Naive thymus-derived CD4-positive, alpha-beta T cell (primary cell): Measurements from ENCODE around the gene SLC39A1. TPM values are rescaled to one million over a fixed set of nuclear protein-coding genes. Genes with fewer than 3 reads are reported as not detected.
A peak's percentile ranks its signal among the peaks of the same experiment; 100 is the strongest.

Experiments used
- ATAC-seq: fragments of 150-1000 bp; cut with Tn5 transposase; 2 replicates; pipeline ENCODE4 v1.10.0; 2021; ENCODE audit warnings: mild to moderate bottlenecking, moderate library complexity
- CTCF ChIA-PET: fragments of 350-600 bp; sonication (Branson Sonifier 250); formaldehyde crosslinking; loops from one replicate; lab custom pipeline; 2021; ENCODE audit warnings: antibody characterized with exemption; lab: Charles Lee
- POLR2A ChIA-PET: fragments of 350-600 bp; sonication (Branson Sonifier 250); formaldehyde crosslinking; loops from one replicate; lab custom pipeline; 2021; ENCODE audit warnings: antibody characterized with exemption, inconsistent platforms; lab: Charles Lee
- DNase-seq, 9 donors: peaks; one replicate each; pipeline versions ENCODE4 v3.0.0 to v3.0.0-alpha.2; 2020 to 2022; ENCODE audit warnings: mixed read lengths in 1 of 9
- H3K27ac ChIP-seq: one replicate; pipeline ENCODE4 v1.7.0; 2013; ENCODE audit warnings: mild to moderate bottlenecking, low read depth, low read length, moderate library complexity
- H3K27me3 ChIP-seq, 2 donors: one replicate each; pipeline ENCODE4 v1.7.0; 2013; ENCODE audit warnings: low read length in 2 of 2, mild to moderate bottlenecking in 2 of 2, moderate library complexity in 2 of 2; ENCODE audit not compliant: control insufficient read depth in 2 of 2, insufficient read depth in 2 of 2
- H3K36me3 ChIP-seq, 3 experiments: 1 replicate in 2 of 3; 2 replicates in 1 of 3; pipeline ENCODE4 v1.7.0; 2013; ENCODE audit warnings: low read length in 3 of 3, mild to moderate bottlenecking in 3 of 3, moderate library complexity in 1 of 3; ENCODE audit not compliant: insufficient read depth in 3 of 3, control insufficient read depth in 2 of 3
- H3K4me1 ChIP-seq, 2 donors: one replicate each; pipeline ENCODE4 v1.7.0; 2013; ENCODE audit warnings: low read length in 2 of 2, mild to moderate bottlenecking in 2 of 2, moderate library complexity in 1 of 2; ENCODE audit not compliant: control insufficient read depth in 2 of 2, insufficient read depth in 2 of 2
- H3K4me3 ChIP-seq: 2 replicates; pipeline ENCODE4 v1.7.0; 2013; ENCODE audit warnings: mild to moderate bottlenecking, low read length
- H3K9me3 ChIP-seq, 3 experiments: 1 replicate in 2 of 3; 2 replicates in 1 of 3; pipeline ENCODE4 v1.7.0; 2013; ENCODE audit warnings: low read length in 3 of 3; ENCODE audit not compliant: control insufficient read depth in 2 of 3
- H3K27ac Mint-ChIP-seq, 9 donors: one replicate each; pipeline ENCODE4 v1.8.0; 2020 to 2022; ENCODE audit warnings: mixed read lengths in 9 of 9, mild to moderate bottlenecking in 8 of 9, moderate library complexity in 5 of 9, inconsistent platforms in 2 of 9
- H3K27me3 Mint-ChIP-seq, 5 donors: one replicate each; pipeline ENCODE4 v1.8.0; 2021 to 2022; ENCODE audit warnings: mixed read lengths in 5 of 5, mild to moderate bottlenecking in 1 of 5
- H3K36me3 Mint-ChIP-seq, 5 donors: one replicate each; pipeline ENCODE4 v1.8.0; 2020 to 2022; ENCODE audit warnings: mixed read lengths in 5 of 5, mild to moderate bottlenecking in 3 of 5, inconsistent platforms in 1 of 5
- H3K4me1 Mint-ChIP-seq, 7 donors: one replicate each; pipeline ENCODE4 v1.8.0; 2020 to 2022; ENCODE audit warnings: mixed read lengths in 7 of 7, mild to moderate bottlenecking in 3 of 7, inconsistent platforms in 1 of 7
- H3K4me3 Mint-ChIP-seq, 10 donors: one replicate each; pipeline ENCODE4 v1.8.0; 2020 to 2022; ENCODE audit warnings: mild to moderate bottlenecking in 10 of 10, mixed read lengths in 10 of 10, moderate library complexity in 6 of 10, inconsistent platforms in 2 of 10
- H3K9me3 Mint-ChIP-seq, 11 donors: one replicate each; pipeline ENCODE4 v1.8.0; 2020 to 2022; ENCODE audit warnings: mixed read lengths in 11 of 11, mild to moderate bottlenecking in 4 of 11, inconsistent platforms in 1 of 11, moderate library complexity in 1 of 11
- intact Hi-C, 2 donors: fragments of 100-400 bp; cut with micrococcal nuclease; formaldehyde crosslinking; loops; one replicate each; pipeline ENCODE4 v1.15.1; 2023
- polyA plus RNA-seq, 2 donors: library from polyadenylated mRNA; unstranded; fragments of 300-500 nt; fragmentation: Illumina TruSeq; gene quantifications; one replicate each; pipeline ENCODE4 v1.2.3, GENCODE V29; 2021
- total RNA-seq, 6 experiments: library from RNA in 5 of 6; stranded (reverse) in 5 of 6; gene quantifications; 1 replicate in 5 of 6; 2 replicates in 1 of 6; pipeline ENCODE4 v1.2.3 and lab custom pipeline; 2021 to 2026

SLC39A1 gene
- total and polyA plus RNA-seq, 7 experiments from 2014 or later = 14.4 to 53.2 (median 22.3) TPM

GRCh38 chr1:153995640-153996039 lies 32.3 kb upstream of the SLC39A1 start:
- ChIA-PET CTCF (interaction anchor here (0.7 kb wide), 1 partner anchor 1943 kb away, joined by 3 read pairs; no protein-coding TSS in a partner anchor), POLR2A (interaction anchor here (0.6 to 1.1 kb wide), 4 partner anchors 18 to 269 kb away, joined by 3 to 4 read pairs (median 4); partner anchors contain the start of gene JTB)
- H3K4me3 Mint-ChIP-seq = peak overlapping the region in 1 of 10 donors; percentile 51
- Histone ChIP-seq H3K4me3 (no peak overlapping the region), H3K27me3 (no peaks in the 10 kb centered on the region), H3K36me3 (peaks cover 7 to 42% (median 29%) of the 10 kb centered on the region in 3 experiments), H3K27ac (no peak overlapping the region), H3K9me3 (no peaks in the 10 kb centered on the region), H3K4me1 (peaks cover 18 to 27% of the 10 kb centered on the region in 2 donors)
- H3K27me3 Mint-ChIP-seq = peaks cover 0 to under 1% (median 0%) of the 10 kb centered on the region in 5 donors
- H3K36me3 Mint-ChIP-seq = peaks cover 10 to 34% (median 29%) of the 10 kb centered on the region in 5 donors
- peaks cover 15 to 43% (median 26%) of the 10 kb centered on the region in 7 donors for H3K4me1 Mint-ChIP-seq
- no peak for DNase-seq
- no peak for ATAC-seq
- peak overlapping the region in 5 of 9 donors; percentile 45 to 84 (median 71) for H3K27ac Mint-ChIP-seq
- intact Hi-C loops = loop anchor here in 1 of 2 donors (10.0 kb wide), 1 partner anchor 461 kb away; the partner anchor contains the start of gene S100A6
- peaks cover 0 to 6% (median 0%) of the 10 kb centered on the region in 11 donors for H3K9me3 Mint-ChIP-seq

DNA sequence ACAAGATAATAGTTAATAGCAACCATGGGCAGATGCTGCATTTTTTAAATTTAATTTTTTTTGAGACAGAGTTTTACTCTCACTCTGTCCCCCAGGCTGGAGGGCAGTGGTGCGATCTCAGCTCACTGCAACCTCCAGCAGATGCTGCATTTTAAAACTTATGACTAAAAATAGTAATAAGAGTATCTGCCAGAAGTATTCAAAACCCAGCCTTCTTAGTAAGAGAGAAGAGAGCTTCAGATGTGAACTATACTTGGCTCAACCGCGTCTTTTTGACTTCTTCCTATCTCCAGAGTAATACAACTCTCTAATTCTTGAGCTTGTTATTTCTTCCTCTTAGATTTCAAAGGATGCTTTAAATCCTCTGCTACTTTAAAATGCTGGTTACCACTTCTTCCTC lies 31.9 kb upstream of the SLC39A1 start:
- Histone ChIP-seq H3K9me3 (no peaks in the 10 kb centered on the region), H3K27me3 (no peaks in the 10 kb centered on the region), H3K36me3 (peaks cover 7 to 43% (median 29%) of the 10 kb centered on the region in 3 experiments), H3K4me1 (peaks cover 18 to 28% of the 10 kb centered on the region in 2 donors), H3K27ac (no peak overlapping the region), H3K4me3 (no peak overlapping the region)
- Mint-ChIP-seq H3K36me3 (peaks cover 10 to 34% (median 31%) of the 10 kb centered on the region in 5 donors), H3K4me1 (peaks cover 18 to 47% (median 30%) of the 10 kb centered on the region in 7 donors), H3K4me3 (peak overlapping the region in 1 of 10 donors; percentile 51), H3K27ac (peak overlapping the region in 6 of 9 donors; percentile 45 to 84 (median 58)), H3K9me3 (peaks cover 0 to 8% (median 0%) of the 10 kb centered on the region in 11 donors), H3K27me3 (peaks cover 0 to 2% (median 0%) of the 10 kb centered on the region in 5 donors)
- DNase-seq (no peak), ATAC-seq (no peak)
- ChIA-PET POLR2A (interaction anchor here (0.6 to 1.1 kb wide), 4 partner anchors 18 to 269 kb away, joined by 3 to 4 read pairs (median 4); partner anchors contain the start of gene JTB), CTCF (no interaction called here)
- intact Hi-C loops = loop anchor here in 1 of 2 donors (10.0 kb wide), 1 partner anchor 460 kb away; the partner anchor contains the start of gene S100A6

- Mint-ChIP-seq H3K4me3 (peak overlapping the region; percentile 83 to 99 (median 96)), H3K27ac (peak overlapping the region; percentile 92 to 100 (median 99)), H3K27me3 (peaks cover 0 to 2% (median 0%) of the 10 kb centered on the region in 5 donors), H3K9me3 (peaks cover 0 to 10% (median 0%) of the 10 kb centered on the region in 11 donors), H3K4me1 (peaks cover 25 to 54% (median 39%) of the 10 kb centered on the region in 7 donors), H3K36me3 (peaks cover 10 to 34% (median 31%) of the 10 kb centered on the region in 5 donors)
- Histone ChIP-seq H3K4me1 (peaks cover 21 to 34% of the 10 kb centered on the region in 2 donors), H3K27me3 (no peaks in the 10 kb centered on the region), H3K27ac (peak overlapping the region; percentile 99), H3K4me3 (peak overlapping the region; percentile 82), H3K9me3 (no peaks in the 10 kb centered on the region), H3K36me3 (peaks cover 7 to 43% (median 29%) of the 10 kb centered on the region in 3 experiments)
- ChIA-PET POLR2A (interaction anchor here (0.6 to 10.4 kb wide), 25 partner anchors 9 to 452 kb away, joined by 3 to 157 read pairs (median 12); partner anchors contain the start of genes CHTOP, CREB3L4, CRTC2 and DENND4B), CTCF (interaction anchor here (0.6 to 8.0 kb wide), 4 partner anchors 15 to 273 kb away, joined by 3 to 84 read pairs (median 4); no protein-coding TSS in a partner anchor)
- intact Hi-C loops = loop anchor here (2.0 to 10.0 kb wide), 5 partner anchors 33 to 457 kb away; partner anchors contain the start of genes ATP8B2 (in 1 of the 2), CRTC2 (in 1 of the 2), ILF2 (in 1 of the 2) and NUP210L (in 1 of the 2)
- no peak for ATAC-seq
- DNase-seq = no peak
Observed at GRCh38 chr1:153991806-153992205, 28.5 kb upstream of the SLC39A1 start.

DNA sequence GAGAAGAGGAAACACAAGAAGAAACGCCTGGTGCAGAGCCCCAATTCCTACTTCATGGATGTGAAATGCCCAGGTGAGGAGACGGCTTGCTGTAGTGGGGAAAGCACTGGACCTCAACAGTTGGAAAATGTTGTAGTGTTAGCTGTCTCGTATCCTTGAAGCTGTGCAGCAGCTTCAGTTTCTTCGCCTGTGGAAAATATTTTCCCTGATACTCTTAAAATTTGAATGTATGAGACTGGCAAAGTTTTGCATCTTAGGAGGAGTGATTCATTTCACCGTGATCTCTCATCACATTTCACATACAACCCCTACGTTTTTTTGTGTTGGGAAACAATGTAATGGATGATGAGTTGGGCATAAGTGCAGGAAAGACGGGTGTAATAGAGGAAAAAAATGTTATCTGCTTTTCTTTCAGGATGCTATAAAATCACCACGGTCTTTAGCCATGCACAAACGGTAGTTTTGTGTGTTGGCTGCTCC lies 27.9 kb upstream of the SLC39A1 start:
- peaks cover 0 to 10% (median 0%) of the 10 kb centered on the region in 11 donors for H3K9me3 Mint-ChIP-seq
- peaks cover 7 to 43% (median 29%) of the 10 kb centered on the region in 3 experiments for H3K36me3 ChIP-seq
- H3K27me3 Mint-ChIP-seq = peaks cover 0 to 4% (median 2%) of the 10 kb centered on the region in 5 donors
- H3K4me3 Mint-ChIP-seq = peak overlapping the region; percentile 83 to 99 (median 96)
- H3K9me3 ChIP-seq = no peaks in the 10 kb centered on the region
- H3K27ac Mint-ChIP-seq = peak overlapping the region; percentile 92 to 100 (median 99)
- DNase-seq (no peak), ATAC-seq (no peak)
- peak overlapping the region; percentile 82 for H3K4me3 ChIP-seq
- intact Hi-C loops = loop anchor here (2.0 to 10.0 kb wide), 5 partner anchors 32 to 456 kb away; partner anchors contain the start of genes ATP8B2 (in 1 of the 2), CRTC2 (in 1 of the 2), ILF2 (in 1 of the 2) and NUP210L (in 1 of the 2)
- H3K27me3 ChIP-seq = no peaks in the 10 kb centered on the region
- ChIA-PET CTCF (interaction anchor here (0.6 to 8.0 kb wide), 7 partner anchors 26 to 273 kb away, joined by 3 to 84 read pairs (median 3); partner anchors contain the start of gene NUP210L), POLR2A (interaction anchor here (0.5 to 10.4 kb wide), 45 partner anchors 10 to 451 kb away, joined by 3 to 157 read pairs (median 7); partner anchors contain the start of genes ATP8B2, CHTOP, CREB3L4 and CRTC2)
- H3K4me1 Mint-ChIP-seq = peaks cover 29 to 60% (median 44%) of the 10 kb centered on the region in 7 donors
- H3K36me3 Mint-ChIP-seq = peaks cover 10 to 34% (median 31%) of the 10 kb centered on the region in 5 donors
- H3K27ac ChIP-seq = peak overlapping the region; percentile 99
- H3K4me1 ChIP-seq = peaks cover 26 to 34% of the 10 kb centered on the region in 2 donors

GRCh38 chr1:153990468-153991150 lies 27.3 kb upstream of the SLC39A1 start, which contains the start of gene RPS27:
Gene RPS27 (plus strand): TSS chr1:153990762. CDS start chr1:153990797, 35 bp downstream.
- Histone ChIP-seq H3K36me3 (peaks cover 7 to 41% (median 29%) of the 10 kb centered on the region in 3 experiments), H3K9me3 (no peaks in the 10 kb centered on the region), H3K27me3 (no peaks in the 10 kb centered on the region), H3K4me3 (peak within 1 kb of the TSS; percentile 82), H3K4me1 (peaks cover 26 to 34% of the 10 kb centered on the region in 2 donors), H3K27ac (peak within 1 kb of the TSS; percentile 99)
- peak within 1 kb of the TSS; percentile 92 to 100 (median 99) for H3K27ac Mint-ChIP-seq
- peak; percentile 90 for ATAC-seq
- DNase-seq = peak; percentile 76 to 97 (median 92)
- peaks cover 8 to 31% (median 29%) of the 10 kb centered on the region in 5 donors for H3K36me3 Mint-ChIP-seq
- peaks cover 0 to 10% (median 0%) of the 10 kb centered on the region in 11 donors for H3K9me3 Mint-ChIP-seq
- H3K4me3 Mint-ChIP-seq = peak within 1 kb of the TSS; percentile 83 to 99 (median 96)
- H3K27me3 Mint-ChIP-seq = peaks cover 2 to 8% (median 4%) of the 10 kb centered on the region in 5 donors
- H3K4me1 Mint-ChIP-seq = peaks cover 32 to 62% (median 44%) of the 10 kb centered on the region in 7 donors
- ChIA-PET CTCF (interaction anchor here (0.6 to 8.0 kb wide), 9 partner anchors 13 to 287 kb away, joined by 3 to 84 read pairs (median 3); partner anchors contain the start of genes DENND4B, JTB and NUP210L), POLR2A (interaction anchor here (0.5 to 10.4 kb wide), 64 partner anchors 10 to 567 kb away, joined by 3 to 157 read pairs (median 4); partner anchors contain the start of genes ATP8B2, CHTOP, CREB3L4 and CRTC2)
- intact Hi-C loops = loop anchor here (1.0 to 10.0 kb wide), 22 partner anchors 13 to 568 kb away; partner anchors contain the start of genes CRTC2 (in 2 of the 2), HAX1 (in 2 of the 2), JTB (in 2 of the 2) and SLC39A1 (in 2 of the 2)
